AG08396 (cell line): ENCODE measurements around the gene FGF3.

Source experiments
- DNase-seq: peaks from one replicate; pipeline ENCODE4 v3.0.0; 2012; ENCODE audit warnings: low spot score, mixed read lengths

The FGF3 gene

DNA sequence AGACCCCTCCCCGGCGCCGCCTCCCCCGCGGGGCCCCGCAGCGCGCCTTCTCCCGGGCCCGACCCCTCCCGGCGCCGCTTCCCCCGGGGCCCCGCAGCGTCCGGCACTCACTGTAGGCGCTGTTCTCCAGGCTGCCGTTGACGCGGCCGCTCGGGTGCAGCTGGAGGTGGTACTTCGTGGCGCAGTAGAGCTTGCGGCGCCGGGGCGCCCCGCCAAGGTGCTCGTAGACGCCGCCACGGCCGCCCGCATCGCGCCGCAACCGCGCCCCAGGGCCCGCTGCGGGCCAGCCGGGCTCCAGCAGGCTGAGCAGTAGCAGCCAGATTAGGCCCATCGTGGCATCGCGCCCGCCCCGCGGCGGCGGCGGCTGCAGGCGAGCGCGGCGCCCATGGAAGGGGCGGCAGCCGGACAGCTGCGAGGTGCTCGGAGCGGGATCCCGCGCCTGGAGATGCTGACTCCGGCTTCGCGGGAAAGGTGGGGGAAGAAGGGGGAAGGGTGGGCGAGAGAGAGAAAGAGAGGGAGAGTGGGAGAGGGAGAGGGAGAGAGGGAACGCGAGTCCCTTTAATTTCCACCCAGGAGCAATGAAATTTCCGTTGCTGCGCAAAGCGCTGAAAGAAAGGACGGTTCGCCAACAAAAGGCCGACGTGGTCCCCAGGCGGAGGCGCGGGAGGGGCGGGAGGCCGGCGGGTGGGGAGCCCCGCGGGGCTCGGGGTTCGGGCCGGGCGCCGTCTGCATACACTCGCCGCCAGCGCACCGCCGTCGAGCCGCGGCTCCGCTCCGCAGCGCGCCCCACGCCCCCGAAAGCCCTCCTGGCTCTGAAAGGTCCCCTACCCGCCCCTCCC is at the start of gene FGF3:
TSS of gene FGF3 (minus strand) at position 814 of the 839 bp plus-strand sequence. CDS start at position 331, 483 bp downstream.
- DNase-seq = no peak

DNA sequence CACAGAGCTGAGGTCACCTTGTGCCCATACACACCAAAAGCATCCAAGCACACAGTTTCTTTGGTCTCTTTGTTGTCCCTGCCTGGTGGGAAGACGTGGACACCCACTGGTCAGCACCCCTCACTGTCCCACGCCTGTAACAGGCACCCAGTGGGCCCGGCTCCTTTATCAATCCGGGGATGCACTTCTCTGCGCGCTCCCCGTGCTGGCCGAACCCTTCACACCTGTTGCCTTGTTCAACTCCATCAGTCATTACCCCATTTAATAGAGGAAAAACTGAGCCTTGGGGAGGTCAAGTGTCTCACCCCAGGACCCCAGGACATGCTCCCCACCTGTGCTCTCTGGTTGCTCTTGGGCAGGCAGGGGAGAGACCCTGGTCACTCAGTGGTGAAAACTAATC is 49.7 kb upstream of the FGF3 start:
- DNase-seq = no peak

DNA sequence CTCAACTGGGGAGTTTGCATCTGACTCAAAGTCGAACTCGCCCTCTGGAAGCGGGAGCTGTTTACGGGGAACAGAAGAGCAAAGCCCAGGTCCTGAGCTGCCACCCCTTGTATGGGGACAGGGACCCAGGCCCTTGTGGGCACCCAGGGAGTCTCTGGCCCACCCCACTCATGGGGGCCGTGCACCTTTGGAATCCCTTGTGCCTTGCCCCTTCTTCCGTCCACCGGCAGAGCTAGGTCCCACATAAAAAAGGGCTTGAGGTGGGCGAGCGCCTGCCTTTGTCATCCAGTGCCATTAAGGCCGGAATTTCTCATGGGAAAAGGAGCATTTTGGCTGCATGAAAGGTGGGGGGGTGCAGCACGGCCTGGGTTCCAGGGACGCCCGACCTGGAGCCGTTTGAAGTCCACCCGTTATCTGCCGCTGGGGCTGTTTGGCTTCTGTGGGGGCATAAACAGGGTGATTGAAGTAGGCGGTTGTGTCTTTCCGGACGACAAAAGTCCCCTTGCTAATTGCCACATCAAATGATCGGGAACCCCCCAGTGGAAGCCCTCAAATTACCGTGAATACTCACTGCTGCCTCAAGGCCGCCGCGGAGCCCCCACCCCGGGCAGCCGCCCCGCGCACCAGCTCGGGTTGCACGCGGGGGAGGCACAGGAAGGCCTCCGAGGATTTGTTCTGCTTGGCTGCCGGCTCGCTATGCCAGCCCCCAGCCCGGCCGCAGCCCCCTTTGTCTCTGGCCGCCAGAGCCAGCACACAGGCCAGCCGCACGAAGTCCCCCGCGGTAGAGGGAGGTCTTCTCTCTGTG is 49.0 kb upstream of the FGF3 start:
- no peak for DNase-seq

DNA sequence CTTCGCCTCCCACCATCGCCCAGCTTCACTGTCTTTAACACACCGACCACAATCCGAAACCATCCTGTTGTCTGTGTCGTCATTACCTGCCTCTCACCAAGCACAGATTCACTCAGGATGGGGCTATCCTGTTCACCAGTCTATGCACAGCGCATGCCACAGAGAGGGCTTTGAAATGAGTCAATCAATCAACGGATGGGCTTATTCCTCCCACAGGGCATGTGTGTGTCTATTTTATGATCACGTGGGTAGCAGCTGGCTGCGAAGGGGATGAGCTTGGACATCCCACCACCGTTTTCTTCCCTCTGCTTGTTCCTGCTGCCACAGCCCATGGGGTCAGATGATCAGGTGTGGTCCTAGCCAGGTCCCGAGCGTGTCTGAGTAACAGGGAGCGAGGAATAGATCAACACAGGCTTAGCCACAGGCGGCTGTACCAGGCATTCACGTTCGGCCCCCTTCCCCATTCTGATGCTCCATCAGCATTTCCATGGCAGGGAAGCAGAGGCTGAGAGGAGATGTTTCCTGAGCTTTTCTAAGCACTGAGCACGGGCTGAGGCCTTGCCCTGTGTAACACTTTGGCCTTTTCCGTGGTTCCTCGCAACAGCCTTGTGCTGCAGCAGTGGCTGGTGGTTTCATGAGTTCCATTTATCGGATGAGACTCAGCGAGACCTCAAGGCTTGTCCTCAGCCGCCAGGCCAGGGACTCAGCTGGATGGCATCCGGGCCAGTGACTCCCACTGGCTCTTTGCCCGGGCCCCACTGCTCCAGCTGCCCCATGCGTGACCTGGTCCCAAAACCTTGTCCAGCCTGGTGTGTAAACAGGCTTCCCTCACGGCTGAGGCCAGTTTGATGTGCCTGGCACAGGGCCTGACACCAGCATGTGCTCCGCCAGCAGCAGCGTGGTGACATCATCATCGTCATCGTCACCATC is 48.1 kb upstream of the FGF3 start:
- DNase-seq = peak; percentile 83

DNA sequence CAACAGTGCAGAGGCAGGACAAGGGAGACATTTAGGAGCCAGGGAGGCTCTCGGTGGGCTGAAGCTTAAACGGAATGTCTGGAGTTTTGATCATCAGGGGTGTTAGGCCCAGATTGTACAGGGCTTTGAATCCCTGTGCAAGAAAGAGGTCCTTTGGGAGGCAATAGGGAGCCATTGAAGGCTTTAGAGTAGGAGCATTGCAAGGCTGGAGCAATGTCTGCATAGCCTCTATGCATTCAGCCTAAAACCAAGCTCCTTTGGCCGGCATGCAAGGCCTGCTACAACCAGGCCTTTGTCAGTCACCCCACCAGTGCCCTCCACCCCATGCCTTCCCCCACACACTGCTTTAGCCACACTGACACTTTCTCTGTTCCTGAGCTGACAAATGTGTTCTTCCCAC is 47.4 kb upstream of the FGF3 start:
- no peak for DNase-seq

DNA sequence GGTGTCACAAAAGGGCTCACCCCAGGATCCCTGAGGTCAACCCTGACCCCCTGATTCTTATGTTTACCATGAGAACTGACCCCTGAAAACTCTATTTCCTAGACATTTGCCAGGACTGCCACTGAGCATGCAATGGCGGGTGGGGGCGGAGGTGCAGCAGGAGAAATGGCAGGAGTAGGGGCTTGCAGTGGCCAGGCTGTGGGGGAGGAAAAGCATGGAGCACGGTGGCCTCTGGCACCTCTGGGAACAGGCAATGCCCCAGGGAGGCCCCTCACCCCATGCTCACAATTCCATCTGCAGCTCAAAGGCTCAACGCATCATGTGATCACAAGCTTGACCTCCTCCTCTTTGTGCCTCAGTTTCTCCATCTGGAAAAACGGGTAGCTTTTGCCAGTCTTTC is 46.5 kb upstream of the FGF3 start:
- no peak for DNase-seq

DNA sequence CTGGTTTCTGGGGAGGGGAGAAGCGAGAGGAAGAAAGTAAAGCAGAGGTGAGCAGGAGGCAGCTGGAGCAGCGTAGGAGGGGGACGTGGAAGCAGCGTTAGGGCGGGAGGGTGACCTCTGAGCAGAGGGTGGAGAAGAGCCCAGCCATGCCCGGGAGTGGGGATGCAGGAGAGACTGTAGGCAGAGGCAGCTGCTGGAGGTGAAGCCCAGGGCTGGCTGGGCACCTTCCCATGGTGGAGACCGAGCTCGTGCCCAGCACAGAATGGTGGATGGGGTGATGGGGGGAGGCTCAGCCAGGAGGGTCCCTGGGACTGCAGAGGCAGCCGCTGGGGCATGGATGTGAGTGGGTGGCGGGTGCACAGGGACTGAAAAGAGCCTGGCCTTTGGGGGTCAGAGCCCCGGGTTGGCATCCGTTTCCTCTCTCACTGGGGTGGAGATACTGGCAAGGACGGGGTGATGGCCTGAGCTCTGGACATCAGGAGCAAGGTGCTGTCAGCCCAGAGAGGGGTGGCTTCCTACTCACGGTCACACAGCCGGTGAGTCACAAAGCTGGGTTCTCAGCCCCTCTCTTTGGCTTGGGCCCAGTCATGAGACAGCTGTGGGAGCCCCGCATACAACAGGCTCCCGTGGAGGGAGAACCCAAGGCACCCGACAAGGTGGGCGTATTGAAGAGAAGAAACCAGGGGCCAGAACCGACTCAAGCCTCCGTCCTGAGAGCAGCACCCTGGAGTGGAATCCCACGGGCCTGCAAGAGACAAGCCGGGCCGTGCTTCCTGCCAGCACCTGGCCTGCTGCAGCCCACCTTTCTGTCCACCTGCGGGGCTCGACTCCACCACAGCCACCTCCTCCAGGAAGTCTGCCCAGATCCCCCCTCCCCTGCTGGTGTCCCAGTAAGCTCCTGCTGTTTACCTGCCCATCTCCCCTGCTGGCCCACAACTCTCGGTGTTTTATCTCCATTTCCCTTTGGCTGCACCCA is 45.8 kb upstream of the FGF3 start:
- DNase-seq = no peak

DNA sequence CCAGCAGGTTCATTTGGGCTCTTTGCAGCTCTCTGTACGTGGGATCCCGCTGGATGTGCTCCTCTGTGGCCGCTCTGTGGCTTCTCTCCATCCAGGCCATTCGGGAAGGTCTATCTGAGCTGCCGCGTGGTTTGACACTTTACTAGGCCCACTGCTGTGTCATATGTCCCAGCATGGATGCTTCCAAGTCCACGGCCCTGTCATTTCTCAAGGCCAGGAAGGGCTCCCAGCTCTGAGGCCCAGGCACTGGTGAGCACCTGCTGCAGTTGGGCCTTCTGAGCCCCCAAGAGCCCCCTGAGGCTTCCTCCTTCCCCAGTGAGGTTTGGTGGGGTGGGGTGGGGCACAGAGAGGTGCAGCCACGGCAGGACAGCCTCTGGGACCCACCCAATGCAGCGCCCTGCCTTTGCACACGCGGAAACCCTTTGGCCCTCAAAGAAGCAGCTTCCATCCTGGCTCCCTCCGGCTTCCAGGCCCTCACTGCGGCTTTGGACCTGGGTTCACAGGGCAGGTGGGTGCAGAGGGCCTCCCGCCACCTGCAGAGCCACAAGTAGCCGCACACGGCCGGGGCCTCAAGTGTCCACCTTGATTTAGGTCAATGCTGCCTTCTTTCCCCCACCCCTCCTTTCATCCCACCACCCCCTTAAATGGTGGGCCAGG is 44.5 kb upstream of the FGF3 start:
- no peak for DNase-seq

DNA sequence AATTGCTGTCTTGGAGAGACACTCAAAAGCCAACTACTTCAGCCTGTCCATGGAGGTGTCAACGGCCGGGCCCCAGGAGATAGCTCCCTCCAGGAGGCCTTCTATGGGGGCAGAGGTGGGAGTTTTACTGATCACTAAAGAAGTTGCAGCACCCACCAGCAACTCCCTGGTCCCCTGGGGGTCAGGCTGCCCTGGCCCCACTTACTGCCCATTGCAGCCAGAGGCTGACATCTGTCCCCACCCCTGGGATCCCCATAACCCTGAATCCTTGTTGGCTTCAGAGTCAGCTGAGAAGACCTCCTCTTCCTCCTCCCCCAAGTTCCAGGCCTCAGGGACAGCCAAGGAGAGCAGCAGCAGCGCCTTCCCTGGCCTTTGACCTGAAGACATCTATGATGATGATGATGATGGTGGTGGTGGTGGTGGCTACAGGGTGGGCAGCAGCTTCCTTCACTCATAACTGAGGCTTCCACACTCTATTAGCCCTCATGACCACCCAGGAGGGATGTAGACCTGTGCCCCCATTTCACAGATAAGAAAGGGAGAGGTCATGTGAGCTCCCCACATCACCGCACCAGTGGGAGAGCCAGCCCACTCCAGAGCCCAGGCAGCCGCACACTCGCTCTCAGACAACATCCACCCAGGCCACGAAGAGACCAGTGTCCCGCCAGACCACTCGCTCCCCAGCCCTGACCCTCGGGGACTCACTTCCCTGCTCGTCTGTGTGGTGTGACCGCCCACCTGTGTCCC is 43.8 kb upstream of the FGF3 start:
- no peak for DNase-seq

DNA sequence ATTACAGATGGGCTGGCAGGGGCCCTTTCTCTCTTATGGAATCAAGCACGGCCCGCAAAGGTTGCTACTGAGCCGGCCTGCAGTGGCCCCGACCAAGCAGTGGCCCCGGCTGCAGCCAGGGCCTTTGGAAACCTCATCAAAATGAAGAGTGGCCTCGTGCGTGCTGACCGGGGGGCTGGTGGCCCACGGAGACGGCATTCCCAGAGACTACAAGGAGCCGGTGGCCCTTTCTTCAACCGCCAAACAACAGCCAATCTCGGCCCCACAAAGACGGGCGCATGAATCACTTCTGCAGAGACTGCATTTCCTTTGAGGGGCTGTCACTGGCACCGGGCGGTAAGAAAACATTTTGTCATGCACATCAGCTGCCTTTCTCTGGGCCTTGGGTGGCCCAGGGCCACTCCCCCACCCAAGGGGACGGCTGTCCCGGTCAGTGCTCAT is 43.1 kb upstream of the FGF3 start:
- DNase-seq = no peak

DNA sequence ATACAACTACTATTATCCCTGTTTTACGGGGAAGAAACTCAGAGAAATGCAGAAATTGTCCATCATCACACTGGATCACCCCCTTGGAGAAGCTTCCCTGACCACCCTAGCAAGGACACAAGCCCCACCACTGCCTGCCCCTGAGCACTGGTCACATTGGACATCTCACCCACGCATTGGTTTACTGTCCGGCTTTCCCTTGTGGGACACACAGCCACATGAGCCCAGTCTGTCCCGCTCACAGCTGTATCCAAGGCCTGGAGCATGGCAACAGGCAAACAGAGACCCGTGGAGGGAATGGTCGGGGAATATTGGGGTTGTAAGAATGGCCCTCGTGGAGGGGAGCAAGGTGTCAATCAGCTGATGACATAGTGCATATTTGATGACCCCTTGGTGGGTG is 42.7 kb upstream of the FGF3 start:
- DNase-seq = no peak

DNA sequence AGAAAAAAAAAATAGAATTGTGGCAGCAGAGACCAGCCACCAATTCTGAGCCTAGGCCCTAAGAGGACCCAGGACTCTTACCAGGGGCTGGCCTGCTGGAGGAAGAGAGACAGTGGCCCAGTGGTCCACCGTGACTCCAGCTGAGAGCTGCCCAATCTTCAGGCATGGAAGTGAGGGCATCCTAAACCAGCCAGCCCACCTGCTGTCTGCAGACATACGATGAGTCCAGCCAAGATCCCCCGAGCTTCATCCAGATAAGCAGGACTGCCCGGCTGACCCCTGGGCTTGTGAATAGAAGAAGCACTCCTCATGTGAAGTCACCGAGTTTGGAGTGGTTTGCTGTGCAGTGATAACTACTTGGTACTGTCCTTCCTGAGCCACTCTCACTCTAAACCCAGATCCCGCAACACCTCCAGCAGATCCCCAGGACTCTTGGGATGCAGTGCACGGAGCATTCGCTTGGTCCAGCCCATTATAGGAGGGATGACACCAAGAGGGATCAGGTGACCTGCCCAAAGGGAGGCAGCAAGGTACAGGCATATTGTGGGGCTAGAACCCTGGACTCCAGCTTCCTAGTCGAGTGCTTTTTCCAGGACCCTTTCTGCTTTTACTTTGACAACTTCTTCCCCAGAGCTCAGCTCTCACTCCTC is 41.7 kb upstream of the FGF3 start:
- DNase-seq = no peak

DNA sequence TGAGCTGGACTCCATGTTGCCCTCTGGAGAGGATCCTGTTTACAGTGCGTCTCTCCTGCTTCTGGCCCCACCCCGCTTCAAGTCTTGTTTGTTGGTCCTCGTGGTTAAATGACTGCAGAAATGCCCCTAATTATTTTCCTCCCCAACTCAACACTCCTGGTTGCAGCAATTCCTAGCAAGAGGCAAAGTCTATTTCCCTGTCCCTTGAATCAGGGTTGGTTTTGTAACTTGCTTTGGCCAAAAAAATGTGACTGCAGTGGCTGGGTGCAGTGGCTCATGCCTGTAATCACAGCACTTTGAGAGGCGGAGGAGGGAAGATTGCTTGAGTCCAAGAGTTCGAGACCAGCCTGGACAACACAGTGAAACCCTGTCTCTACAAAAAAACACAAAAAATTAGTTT is 41.0 kb upstream of the FGF3 start:
- DNase-seq = no peak

DNA sequence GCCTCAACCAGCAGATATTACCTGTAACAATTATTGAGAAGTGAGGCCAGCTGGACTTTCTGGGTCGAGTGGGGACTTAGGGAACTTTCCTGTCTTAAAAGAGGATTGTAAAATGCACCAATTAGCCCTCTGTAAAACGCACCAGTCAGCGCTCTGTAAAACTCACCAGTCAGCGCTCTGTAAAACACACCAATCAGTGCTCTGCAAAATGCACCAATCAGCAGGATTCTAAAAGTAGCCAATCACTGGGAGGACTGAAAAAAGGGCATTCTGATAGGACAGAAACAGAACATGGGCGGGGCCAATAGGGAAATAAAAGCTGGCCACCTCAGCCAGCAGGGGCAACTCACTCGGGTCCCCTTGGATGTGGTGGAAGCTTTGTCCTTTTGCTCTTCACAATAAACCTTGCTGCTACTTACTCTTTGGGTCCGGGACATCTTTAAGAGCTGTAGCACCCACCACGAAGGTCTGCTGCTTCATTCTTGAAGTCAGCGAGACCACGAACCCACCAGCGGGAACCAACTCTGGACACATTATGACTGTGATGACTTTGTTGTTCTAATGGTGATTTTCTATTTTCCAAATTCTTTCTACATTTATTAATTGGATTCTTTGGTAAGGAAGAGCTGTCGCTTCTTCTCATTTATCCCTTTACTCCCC is 40.2 kb upstream of the FGF3 start:
- DNase-seq = no peak

DNA sequence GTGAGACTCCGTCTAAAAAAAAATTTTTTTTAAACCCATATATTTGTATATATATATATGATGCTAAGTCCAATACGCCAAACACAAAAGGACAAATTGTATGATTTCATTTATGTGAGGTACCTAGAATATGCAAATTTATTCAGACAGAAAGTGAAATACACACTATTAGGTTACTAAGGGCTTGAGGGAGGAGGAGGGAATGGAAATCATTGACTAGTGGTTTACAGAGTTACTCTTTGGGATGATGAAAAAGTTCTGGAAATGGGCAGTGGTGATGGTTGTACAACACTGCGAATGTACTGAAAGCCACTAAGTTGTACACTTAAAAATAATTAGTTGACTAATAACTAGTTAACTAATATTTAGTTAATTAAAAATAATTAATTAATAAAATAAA is 36.2 kb upstream of the FGF3 start:
- no peak for DNase-seq

DNA sequence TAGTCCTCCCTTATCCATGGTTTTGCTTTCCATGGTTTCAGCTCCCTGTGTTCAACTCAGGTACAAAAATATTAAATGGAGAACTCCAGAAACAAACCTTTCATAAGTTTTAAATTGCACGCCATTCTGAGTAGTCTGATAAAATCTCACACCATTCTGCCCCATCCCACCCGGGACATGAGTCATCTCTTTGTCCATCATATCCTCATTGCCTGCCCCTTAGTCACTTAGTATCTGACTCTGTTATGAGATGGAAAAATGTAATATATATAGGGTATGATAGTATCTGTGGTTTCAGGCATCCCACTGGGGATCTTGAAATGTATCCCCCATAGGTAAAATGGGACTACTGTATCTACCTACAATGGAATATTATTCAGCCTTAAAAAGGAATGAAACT is 35.5 kb upstream of the FGF3 start:
- DNase-seq = peak; percentile 38

DNA sequence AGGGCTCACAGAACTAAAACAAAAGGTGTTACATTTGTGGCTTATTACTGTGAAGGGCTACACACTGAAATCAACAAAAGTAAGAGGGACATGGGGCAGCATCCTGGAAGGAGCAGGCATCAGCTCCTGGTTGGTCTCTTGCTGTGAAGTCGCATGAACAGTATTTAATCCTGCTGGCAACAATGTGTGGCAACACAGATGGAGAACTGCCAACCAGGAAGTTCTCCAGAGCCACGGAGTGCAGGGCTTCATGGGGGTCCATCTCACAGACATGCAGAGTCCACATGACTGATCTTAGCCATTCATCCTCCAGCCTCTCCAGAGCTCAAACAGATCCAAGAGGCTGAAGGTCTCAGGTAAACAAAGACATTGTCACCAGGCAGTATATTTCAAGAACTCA is 32.8 kb upstream of the FGF3 start:
- no peak for DNase-seq

DNA sequence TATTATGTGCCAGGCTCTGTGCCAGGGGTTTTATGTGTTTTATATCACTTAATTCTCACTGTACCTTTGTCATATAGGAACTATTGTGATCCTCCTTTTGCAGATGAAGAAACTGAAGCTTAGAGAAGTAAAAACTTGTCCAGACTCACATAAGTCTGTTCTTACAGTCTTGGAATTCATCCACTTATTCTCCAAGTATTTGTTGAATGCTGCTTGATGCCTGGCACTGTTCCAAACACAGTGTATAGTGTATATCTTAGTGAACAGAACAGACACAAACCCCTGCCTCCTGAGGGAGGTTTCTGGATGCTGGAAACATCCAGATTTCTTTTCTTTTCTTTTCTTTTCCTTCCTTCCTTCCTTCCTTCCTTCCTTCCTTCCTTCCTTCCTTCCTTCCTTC is 29.0 kb upstream of the FGF3 start:
- DNase-seq = no peak

DNA sequence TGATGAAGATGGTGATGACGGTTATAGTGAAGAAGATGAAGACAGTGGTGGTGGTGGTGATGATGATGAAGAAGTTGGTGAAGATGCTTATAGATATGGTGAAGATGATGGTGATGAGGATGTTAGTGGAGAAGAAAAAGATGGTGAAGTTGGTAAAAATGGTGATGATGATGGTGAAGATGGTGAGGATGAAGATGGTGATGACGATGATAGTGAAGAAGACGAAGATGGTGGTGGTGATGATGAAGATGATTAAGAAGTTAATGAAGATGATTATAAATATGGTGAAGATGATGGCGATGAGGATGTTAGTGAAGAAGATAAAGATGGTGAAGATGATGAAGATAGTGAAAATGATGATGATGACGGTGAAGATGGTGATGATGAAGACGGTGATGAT is 25.2 kb upstream of the FGF3 start:
- DNase-seq = no peak
